Fibroblast of skin of abdomen (primary cell): Measurements from ENCODE around the gene PI4KA. TPM values are rescaled to one million over a fixed set of nuclear protein-coding genes. Genes with fewer than 3 reads are reported as not detected.
"Not testable (repeated sequence)": the region's sequence is repeated elsewhere in the genome, so short reads cannot be mapped to it uniquely, and the experiment has no call there.

Experiments used
- DNase-seq: peaks from one replicate; pipeline ENCODE4 v3.0.0-alpha.2; 2013
- polyA plus RNA-seq, 2 experiments: library from polyadenylated mRNA; unstranded; fragments of 120-200 nt; gene quantifications; one replicate each; pipeline ENCODE4 v1.2.1, GENCODE V29; 2013; ENCODE audit not compliant: insufficient read length in 2 of 2

PI4KA gene
- polyA plus RNA-seq (2013, experiment 1 of 2; ENCODE audit: insufficient read length), result 48.8 TPM
- polyA plus RNA-seq (2013, experiment 2 of 2; ENCODE audit: insufficient read length), result 51.8 TPM

DNA sequence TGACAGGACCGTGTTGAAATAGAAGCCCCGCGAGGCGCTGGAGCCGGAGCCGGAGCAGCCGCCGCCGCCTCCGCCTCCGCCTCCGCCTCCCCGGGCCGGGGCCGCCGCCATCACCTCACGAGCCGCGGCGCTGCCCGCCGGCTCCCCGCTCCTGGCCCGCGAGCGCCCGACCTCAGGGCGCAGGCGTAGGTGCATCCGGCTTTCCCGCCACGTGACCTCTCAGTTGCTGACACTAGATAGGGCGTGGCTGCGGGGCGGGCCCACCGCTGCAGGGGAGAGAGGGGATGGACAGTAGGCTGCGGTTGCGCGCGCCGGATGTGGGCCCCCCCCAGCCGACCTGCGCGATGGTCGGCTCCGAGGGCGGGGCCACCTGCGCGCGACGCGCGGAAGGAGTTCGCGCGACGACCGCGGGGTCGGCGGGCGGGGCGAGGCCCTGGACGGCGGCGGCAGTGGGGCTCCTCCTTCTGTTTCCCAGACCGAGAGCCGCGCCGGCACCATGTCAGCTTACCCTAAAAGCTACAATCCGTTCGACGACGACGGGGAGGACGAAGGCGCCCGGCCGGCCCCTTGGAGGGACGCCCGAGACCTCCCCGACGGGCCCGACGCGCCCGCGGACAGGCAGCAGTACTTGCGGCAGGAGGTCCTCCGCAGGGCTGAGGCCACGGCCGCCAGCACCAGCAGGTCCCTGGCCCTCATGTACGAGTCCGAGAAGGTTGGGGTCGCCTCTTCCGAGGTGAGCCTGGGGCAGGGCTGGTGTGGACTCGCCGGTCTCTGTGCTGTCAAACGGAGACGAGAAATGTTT lies at the start of gene PI4KA, which contains the start of gene SNAP29:
Gene PI4KA (minus strand): TSS at position 197 of the 802 bp plus-strand sequence. CDS start 86 bp downstream, at position 111.
Gene SNAP29 (plus strand): TSS at position 393 of the 802 bp plus-strand sequence. CDS start 104 bp downstream, at position 497.
- peak; percentile 99 for DNase-seq

DNA sequence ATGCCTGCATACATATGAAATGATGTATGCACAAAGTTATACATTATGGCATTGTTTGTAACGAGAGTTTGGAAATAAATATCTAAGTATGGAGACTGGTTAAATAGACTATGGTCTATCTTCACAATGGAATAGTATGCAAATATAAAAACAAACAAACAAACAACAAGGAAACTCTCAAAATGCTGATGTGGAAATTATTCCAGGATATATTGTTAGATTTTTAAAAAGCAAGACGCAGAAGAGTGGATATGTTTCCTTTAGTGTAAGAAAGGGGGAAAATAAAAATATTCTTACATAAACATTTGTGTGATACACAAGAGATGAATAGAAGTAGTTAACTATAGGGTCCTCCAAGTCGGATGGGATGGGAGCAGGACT lies 47.8 kb upstream of the PI4KA start:
- no peak for DNase-seq

- no peak for DNase-seq
Measured at GRCh38 chr22:20905415-20906386, 47.1 kb upstream of the PI4KA start.

- no peak for DNase-seq
Measured at GRCh38 chr22:20904980-20905355, 46.4 kb upstream of the PI4KA start.

GRCh38 chr22:20904008-20904979 lies 45.7 kb upstream of the PI4KA start:
- peak; percentile 90 for DNase-seq

GRCh38 chr22:20903093-20903492 lies 44.5 kb upstream of the PI4KA start:
- DNase-seq, result no peak

- peak; percentile 18 for DNase-seq
Measured at GRCh38 chr22:20901093-20902033, 42.8 kb upstream of the PI4KA start.

DNA sequence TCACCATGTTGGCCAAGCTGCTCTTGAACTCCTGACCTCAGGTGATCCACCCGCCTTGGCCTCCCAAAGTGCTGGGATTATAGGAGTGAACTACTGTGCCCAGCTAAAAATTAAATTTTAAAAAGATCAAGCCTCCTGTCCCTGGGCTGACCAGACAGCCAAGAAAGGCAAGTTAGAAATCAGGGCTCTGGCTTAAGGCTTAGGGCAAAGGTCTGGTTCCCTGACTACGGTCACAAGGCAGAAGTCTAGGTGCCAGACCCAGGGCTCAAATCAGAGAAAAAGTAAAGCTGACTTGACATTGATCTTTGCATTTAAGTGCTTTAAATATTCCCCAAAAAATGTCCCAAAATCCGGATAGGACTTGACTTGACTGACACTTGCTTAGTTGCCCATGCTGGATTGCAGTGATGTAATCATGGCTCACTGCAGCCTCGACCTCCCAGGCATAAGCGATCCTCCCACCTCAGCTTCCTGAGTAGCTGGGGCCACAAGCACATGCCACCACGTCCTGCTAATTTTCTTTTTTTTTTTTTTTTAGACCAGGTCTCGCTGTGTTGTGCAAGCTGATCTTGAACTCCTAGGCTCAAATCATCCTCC lies 41.3 kb upstream of the PI4KA start:
- DNase-seq, result no peak

GRCh38 chr22:20897737-20898136 lies 39.1 kb upstream of the PI4KA start:
- DNase-seq, result not testable (repeated sequence)

GRCh38 chr22:20890975-20891374 lies 32.4 kb upstream of the PI4KA start:
- no peak for DNase-seq

- DNase-seq, result no peak
Measured at GRCh38 chr22:20889904-20890540, 31.4 kb upstream of the PI4KA start.

DNA sequence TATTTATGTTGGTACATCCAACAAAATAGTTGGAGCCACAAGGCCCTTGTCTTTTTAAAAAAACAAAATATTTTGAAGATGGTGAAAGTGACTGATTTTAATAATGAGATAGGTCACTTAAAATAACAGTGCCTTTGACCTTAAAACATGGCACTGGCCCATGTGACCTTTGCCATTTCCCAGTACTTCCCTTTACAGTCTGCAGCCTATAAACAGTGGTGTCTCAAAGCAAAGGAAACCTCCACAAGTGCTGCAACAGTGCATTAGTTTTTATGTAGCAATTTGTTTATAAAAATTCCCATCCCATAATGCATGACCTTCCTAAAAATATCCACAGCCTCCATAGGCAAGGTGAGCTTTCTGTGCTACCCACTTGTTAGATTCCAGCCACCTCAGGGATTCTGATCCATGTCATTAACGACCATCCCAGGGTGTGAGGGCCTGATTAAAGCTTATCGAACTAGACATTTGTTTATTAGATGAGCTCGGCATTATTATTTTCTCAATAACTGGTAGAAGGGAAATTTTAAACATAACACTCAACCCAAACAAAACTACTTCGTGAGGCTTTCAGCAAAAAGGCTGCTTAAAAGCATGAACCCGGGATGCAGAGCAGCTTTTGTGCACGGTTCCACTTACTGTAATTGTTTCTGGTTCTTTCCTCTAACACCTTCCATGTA lies 30.6 kb upstream of the PI4KA start:
- no peak for DNase-seq

GRCh38 chr22:20887375-20887774 lies 28.8 kb upstream of the PI4KA start:
- no peak for DNase-seq

GRCh38 chr22:20885557-20886323 lies 27.1 kb upstream of the PI4KA start:
- peak; percentile 60 for DNase-seq

DNA sequence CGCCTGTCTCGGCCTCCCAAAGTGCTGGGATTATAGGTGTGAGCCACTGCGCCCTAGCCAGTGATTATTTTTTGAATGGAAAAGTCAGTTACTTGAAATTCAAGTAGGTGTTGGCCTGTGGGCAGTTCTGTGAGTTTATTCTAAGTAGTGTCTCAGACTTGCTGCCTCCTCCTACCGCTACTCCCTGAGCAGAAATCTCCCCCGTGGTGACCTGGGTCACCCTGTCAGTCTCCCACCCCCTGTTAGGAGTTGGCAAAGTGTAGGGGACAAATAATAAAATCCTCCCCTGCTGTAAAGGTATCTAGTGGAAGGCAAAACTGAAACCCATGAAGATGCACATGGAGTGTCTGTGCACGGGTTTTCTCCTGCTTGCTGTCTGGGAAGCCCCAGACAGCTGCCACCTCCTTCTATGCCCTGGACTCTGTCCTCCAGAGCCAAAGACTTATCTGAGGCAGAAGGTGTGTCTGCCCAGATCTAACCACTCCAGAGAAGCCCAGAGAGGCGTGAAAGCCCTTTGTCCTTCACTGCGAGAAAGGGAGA lies 26.5 kb upstream of the PI4KA start:
- no peak for DNase-seq

GRCh38 chr22:20884454-20884853 lies 25.8 kb upstream of the PI4KA start:
- no peak for DNase-seq

DNA sequence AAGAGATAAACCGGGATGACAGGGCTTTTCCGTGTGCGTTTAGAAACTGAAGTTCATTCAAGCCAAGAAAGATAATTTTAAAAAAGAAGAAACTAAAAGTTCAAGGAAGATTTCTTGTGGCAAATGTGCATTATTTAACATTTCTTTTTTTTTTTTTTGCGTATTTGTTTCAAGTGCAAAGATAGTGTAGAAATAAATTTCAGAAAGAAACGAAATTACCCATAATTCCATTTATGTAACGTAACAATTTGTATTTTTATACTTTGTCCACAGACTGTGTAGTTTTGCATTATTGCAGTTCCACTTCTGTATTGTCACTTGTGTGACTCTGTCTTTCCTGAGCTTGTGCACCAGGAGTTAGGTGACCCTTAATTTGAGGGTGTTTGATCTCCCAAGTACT lies 24.2 kb upstream of the PI4KA start:
- DNase-seq, result no peak
